Activated naive CD4-positive, alpha-beta T cell treated with anti-CD3 and anti-CD28 coated beads, Interleukin-2, amount 50 U/mL, for 72 hours (primary cell): Measurements from ENCODE around the gene HEY2. TPM values are rescaled to one million over a fixed set of nuclear protein-coding genes. Genes with fewer than 3 reads are reported as not detected.
"Not testable (repeated sequence)": the region's sequence is repeated elsewhere in the genome, so short reads cannot be mapped to it uniquely, and the experiment has no call there.

Experiments used
- ATAC-seq, 2 donors: fragments of 150-1000 bp; cut with Tn5 transposase; 2 replicates each; pipeline ENCODE4 v1.10.0; 2021; ENCODE audit warnings: mild to moderate bottlenecking in 2 of 2, moderate library complexity in 2 of 2
- DNase-seq, 2 donors: peaks; one replicate each; pipeline ENCODE4 v3.0.0; 2021 to 2022; ENCODE audit warnings: low spot score in 2 of 2
- H3K27ac Mint-ChIP-seq, 2 donors: one replicate each; pipeline ENCODE4 v1.8.0; 2022; ENCODE audit warnings: mild to moderate bottlenecking in 2 of 2, mixed read lengths in 2 of 2
- H3K36me3 Mint-ChIP-seq, 2 donors: one replicate each; pipeline ENCODE4 v1.8.0; 2022; ENCODE audit warnings: mixed read lengths in 2 of 2
- H3K9me3 Mint-ChIP-seq, 2 donors: one replicate each; pipeline ENCODE4 v1.8.0; 2022; ENCODE audit warnings: mixed read lengths in 2 of 2
- total RNA-seq, 2 donors: library from RNA; stranded (reverse); gene quantifications; one replicate each; pipeline ENCODE4 v1.2.3, GENCODE V29; 2022

Gene HEY2
- total RNA-seq, 2 donors from 2014 or later: not detected

DNA sequence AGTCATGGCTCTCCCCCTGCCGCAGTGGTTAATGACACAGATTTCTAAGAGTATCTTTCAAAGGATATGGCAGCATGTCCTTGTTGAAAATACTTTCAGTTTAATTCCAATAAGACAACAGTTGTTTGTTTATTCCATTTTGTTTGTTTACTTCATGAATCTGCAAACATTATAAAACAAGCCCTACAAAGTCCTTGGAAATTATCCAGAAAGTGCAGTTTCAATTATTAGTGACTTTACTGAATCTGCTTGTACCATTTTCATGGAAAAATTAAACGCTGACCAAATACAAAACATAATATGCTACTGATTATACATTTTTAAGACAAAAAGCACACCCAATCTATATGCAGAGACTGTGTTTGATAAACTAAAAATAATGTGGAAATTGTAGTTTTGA is 3.3 kb downstream of the HEY2 start:
- DNase-seq (no peak), ATAC-seq (no peak)
- Mint-ChIP-seq H3K27ac (no peak overlapping the region), H3K36me3 (peaks cover 0 to 6% of the 10 kb centered on the region in 2 donors), H3K9me3 (no peaks in the 10 kb centered on the region)

DNA sequence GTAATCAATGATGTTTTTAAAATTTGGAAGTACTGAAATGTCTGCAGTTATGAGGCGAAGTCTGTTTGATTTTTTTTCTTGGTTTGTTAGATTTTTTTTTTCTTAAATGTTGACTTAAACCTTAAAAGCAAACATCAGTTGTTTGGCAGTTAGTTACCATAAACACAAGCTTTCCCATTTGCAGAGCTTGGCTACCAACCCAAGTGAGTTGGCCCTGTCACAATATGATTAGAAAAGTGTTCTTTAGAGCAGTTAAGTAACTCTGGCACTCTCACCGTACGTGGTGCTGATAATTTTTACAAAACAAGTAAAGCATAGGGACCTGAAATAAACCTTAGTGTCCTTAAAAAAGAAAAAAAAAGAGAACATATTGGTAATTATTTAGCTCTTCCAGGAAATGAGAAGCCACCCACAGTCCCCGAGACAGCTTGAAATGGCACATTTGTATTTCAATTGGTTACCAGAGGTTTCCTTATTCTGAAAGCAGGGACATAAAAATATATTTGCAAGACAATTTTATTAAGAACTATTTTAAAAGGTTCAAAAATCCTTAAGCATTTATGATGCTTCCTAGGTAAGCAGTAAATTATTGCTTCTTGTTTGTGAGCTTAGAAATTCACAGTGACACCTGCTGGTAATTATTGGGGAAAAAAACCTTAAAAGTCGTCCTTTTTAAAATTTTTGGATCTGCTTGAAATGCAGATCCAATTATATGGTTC is 3.9 kb downstream of the HEY2 start:
- ATAC-seq: no peak
- Mint-ChIP-seq H3K9me3 (no peaks in the 10 kb centered on the region), H3K36me3 (peaks cover 0 to 6% of the 10 kb centered on the region in 2 donors)

DNA sequence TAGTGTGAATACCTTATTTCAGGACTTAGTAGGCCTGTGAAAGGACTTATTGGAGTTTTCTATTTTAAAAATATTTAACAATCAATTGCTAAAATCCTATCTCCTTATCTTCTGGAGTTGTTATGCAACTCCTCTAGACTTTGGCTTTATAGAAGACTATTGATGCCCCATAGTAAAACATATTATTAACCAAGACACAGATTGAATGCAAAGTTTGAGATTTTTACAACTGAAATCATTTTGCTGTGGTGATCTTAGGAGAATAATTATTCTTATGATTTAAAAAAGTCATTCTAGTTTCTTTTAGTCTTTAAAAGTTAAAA is 4.5 kb downstream of the HEY2 start:
- Mint-ChIP-seq H3K27ac (no peak overlapping the region), H3K9me3 (no peaks in the 10 kb centered on the region), H3K36me3 (peaks cover 0 to 6% of the 10 kb centered on the region in 2 donors)
- DNase-seq (no peak), ATAC-seq (no peak)

More for the DNA sequence above, 3.9 kb downstream of the HEY2 start:
- no peak for DNase-seq
- H3K27ac Mint-ChIP-seq: no peak overlapping the region

DNA sequence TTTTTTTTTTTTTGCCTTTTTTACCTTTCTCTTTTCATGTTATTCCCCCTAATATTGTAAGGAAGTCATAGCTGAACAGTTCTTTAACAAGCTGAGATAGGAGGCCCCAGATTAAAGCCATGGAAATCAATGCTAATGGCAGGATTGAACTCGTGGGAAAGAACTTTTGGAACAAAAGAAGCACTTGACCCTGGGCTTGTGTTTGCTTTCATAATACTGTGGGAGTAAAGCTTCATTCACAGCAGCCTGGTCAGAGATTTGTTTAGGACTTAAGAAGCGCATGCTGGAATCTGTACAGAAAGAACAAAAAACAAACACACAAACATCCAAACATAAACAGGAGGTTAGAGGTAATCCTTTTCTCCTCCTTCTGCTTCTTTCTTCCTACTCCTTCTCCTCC is 5.1 kb downstream of the HEY2 start:
- Mint-ChIP-seq H3K9me3 (no peaks in the 10 kb centered on the region), H3K36me3 (peaks cover 0 to 8% of the 10 kb centered on the region in 2 donors), H3K27ac (no peak overlapping the region)

DNA sequence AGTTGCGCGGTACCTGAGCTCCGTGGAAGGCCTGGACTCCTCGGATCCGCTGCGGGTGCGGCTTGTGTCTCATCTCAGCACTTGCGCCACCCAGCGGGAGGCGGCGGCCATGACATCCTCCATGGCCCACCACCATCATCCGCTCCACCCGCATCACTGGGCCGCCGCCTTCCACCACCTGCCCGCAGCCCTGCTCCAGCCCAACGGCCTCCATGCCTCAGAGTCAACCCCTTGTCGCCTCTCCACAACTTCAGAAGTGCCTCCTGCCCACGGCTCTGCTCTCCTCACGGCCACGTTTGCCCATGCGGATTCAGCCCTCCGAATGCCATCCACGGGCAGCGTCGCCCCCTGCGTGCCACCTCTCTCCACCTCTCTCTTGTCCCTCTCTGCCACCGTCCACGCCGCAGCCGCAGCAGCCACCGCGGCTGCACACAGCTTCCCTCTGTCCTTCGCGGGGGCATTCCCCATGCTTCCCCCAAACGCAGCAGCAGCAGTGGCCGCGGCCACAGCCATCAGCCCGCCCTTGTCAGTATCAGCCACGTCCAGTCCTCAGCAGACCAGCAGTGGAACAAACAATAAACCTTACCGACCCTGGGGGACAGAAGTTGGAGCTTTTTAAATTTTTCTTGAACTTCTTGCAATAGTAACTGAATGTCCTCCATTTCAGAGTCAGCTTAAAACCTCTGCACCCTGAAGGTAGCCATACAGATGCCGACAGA is 9.9 kb downstream of the HEY2 start:
- DNase-seq (peak in 1 of 2 donors; percentile 11), ATAC-seq (peak in 1 of 2 donors; percentile 26)
- Mint-ChIP-seq H3K36me3 (peaks cover 0 to 4% of the 10 kb centered on the region in 2 donors), H3K27ac (no peak overlapping the region), H3K9me3 (no peaks in the 10 kb centered on the region)

More for the DNA sequence above, 5.1 kb downstream of the HEY2 start:
- no peak for DNase-seq
- ATAC-seq: no peak

DNA sequence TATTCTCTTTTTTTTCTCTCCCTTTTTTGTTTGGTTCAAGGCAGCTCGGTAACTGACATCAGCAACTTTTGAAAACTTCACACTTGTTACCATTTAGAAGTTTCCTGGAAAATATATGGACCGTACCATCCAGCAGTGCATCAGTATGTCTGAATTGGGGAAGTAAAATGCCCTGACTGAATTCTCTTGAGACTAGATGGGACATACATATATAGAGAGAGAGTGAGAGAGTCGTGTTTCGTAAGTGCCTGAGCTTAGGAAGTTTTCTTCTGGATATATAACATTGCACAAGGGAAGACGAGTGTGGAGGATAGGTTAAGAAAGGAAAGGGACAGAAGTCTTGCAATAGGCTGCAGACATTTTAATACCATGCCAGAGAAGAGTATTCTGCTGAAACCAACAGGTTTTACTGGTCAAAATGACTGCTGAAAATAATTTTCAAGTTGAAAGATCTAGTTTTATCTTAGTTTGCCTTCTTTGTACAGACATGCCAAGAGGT is 10.6 kb downstream of the HEY2 start:
- Mint-ChIP-seq H3K9me3 (no peaks in the 10 kb centered on the region), H3K36me3 (peaks cover 0 to 4% of the 10 kb centered on the region in 2 donors), H3K27ac (no peak overlapping the region)
- DNase-seq: no peak
- no peak for ATAC-seq

DNA sequence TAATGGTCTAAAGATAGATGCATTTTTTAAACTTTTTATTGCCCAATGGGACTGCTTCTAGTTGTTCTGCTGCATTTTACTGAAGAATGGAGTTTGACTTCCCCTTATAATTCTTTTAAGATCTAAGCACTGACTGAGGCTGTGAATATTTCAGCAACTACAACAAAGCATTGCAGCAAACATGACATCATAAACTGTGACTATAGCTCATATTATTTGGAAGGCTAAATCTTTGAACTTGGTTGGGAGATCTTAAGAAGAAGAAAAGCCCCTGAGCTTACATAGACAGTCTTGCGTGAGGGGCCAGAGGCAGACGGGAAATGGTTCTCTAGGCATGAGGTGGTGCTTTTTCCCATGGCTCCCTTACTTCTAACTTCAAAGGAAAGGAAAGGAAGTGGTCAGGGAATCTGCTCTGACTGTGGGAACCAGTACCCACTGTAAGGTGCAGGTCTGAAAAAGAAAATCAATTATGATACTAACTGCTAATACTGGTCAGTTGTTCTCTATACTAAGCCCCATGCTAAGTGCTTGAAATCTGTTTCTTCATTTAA is 14.8 kb downstream of the HEY2 start:
- no peak overlapping the region for H3K27ac Mint-ChIP-seq
- DNase-seq (no peak), ATAC-seq (no peak)
- peaks cover 0 to 4% of the 10 kb centered on the region in 2 donors for H3K36me3 Mint-ChIP-seq
- no peaks in the 10 kb centered on the region for H3K9me3 Mint-ChIP-seq

DNA sequence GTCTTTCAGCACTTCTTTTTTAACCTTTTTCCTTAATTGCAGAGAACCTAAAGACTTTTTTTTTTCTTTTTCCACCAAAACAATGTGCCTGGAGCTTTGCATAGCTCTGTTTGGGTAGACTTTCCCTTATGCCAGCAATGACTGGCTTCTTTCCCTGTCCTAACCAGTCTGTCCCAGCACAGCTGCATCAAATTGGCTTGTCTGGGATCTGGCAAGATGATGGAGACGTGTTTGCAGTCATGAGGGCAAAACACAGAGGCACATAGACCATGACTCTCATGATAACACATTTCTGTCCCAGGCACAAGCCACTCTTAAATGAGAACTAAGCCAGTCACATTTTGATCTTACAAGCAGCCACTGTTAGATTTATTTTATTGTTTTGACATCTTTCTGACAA is 16.5 kb downstream of the HEY2 start:
- no peaks in the 10 kb centered on the region for H3K9me3 Mint-ChIP-seq
- H3K27ac Mint-ChIP-seq: no peak overlapping the region
- no peaks in the 10 kb centered on the region for H3K36me3 Mint-ChIP-seq
- ATAC-seq (no peak), DNase-seq (no peak)

DNA sequence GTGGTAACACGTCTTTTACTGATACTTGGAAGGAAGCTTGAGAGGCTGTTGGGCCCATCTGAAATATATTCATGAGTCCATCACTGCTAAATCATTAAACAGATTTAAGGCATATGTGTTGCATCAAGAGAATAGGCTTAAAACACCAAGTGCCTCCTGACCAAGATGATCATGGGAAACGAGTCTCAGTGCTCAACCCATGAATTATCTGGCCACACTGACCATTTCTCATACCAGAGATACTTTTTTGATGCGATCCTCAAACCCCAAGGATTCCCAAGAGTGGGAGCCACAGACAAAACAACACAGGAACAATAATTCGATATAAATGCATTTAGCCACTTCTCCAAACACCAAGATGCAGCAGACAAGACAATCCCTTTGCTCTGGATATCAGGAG is 17.2 kb downstream of the HEY2 start:
- H3K36me3 Mint-ChIP-seq: no peaks in the 10 kb centered on the region
- ATAC-seq: no peak
- no peaks in the 10 kb centered on the region for H3K9me3 Mint-ChIP-seq
- H3K27ac Mint-ChIP-seq: no peak overlapping the region
- DNase-seq: no peak

DNA sequence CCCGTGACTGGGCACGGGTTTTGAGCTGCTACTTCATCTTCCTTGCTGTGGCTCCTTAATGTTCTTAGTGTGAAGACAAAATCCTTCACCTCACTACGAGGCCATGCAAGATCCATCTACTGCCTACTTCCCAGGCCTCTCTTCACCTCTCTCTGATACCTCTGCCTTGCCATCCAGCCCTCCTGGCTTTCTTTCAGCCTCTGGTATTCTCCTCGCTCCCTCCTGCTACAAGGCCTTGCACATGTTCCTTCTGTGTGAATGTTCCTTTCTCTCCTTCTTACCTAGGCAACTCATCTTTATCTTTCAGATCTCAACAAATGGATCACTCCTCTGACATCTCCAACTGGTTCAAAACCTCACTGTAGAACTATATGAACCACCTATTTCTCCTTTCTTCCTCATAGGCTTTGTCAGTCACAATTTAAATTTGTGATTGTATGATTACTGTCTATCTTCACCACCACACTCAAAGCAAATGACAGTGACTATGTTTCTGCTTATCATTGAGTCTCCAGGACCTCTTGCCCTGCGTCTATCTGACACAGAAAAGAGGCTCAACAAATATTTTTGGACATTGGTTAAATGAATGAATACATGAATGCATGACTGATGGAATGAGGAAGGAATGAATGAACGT is 19.8 kb downstream of the HEY2 start:
- no peak overlapping the region for H3K27ac Mint-ChIP-seq
- H3K9me3 Mint-ChIP-seq: no peaks in the 10 kb centered on the region
- no peak for DNase-seq
- no peak for ATAC-seq
- no peaks in the 10 kb centered on the region for H3K36me3 Mint-ChIP-seq

DNA sequence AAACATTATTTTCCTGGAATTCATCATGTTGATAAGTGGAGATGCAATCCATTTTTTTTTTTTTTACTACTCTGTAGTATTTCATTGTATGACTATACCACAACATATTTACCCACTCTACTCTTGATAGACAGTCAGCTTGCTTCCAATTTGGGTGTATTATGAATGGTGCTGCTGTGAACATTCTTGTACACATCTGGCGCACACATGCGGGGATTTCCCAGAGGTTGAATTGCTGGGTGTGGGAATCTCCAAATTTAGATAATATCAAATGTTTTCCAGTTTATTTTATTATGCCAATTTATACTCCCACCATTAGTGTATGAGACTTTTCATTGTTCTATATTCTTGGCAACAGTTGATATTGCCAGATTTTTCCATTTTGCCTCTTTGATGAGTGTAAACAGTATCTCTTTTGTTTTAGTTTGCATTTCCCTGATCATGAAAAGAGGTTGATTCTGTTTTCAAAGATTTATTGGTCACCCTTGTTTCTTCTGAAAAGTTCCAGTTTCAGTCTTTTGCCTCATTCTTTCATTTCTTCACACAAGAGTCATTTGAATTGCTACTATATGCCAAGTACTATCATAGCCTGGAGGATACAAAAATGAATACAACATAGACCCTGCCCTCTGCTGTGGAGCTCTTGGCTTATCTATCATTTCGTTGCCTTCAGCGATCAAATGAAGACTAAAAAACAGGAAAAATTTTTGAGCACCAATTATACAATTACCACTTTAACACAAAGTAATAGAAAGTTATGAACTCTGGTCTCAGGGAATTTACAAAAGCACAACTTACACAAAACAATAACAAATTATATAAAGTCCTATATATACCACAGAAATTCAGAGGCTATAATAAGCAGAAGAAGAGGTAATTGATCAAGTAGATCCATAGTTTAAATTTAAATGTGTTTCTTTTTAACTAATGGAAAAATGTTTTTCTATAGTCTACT is 24.2 kb downstream of the HEY2 start:
- H3K9me3 Mint-ChIP-seq: peaks cover 0 to 7% of the 10 kb centered on the region in 2 donors
- H3K36me3 Mint-ChIP-seq: no peaks in the 10 kb centered on the region
- ATAC-seq (peak in 1 of 2 donors; percentile 78), DNase-seq (no peak)
- H3K27ac Mint-ChIP-seq: no peak overlapping the region

DNA sequence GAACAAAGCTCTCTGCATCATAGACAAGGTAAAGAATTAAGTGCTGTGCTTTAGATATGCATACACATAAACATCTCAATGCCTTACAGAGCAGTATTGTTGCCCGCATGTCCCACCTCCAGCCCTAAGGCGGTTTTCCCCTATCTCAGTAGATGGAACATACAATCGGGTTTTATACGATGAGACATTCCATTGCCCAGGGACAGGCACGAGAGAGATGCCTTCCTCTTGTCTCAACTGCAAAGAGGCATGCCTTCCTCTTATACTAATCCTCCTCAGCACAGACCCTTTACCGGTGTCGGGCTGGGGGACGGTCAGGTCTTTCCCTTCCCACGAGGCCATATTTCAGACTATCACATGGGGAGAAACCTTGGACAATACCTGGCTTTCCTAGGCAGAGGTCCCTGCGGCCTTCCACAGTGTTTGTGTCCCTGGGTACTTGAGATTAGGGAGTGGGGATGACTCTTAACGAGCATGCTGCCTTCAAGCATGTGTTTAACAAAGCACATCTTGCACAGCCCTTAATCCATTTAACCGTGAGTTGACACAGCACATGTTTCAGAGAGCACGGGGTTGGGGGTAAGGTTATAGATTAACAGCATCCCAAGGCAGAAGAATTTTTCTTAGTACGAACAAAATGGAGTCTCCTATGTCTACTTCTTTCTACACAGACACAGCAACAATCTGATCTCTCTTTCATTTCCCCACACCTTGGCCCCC is 26.8 kb downstream of the HEY2 start:
- not testable (repeated sequence) for H3K36me3 Mint-ChIP-seq, DNase-seq, H3K27ac Mint-ChIP-seq, H3K9me3 Mint-ChIP-seq, ATAC-seq

DNA sequence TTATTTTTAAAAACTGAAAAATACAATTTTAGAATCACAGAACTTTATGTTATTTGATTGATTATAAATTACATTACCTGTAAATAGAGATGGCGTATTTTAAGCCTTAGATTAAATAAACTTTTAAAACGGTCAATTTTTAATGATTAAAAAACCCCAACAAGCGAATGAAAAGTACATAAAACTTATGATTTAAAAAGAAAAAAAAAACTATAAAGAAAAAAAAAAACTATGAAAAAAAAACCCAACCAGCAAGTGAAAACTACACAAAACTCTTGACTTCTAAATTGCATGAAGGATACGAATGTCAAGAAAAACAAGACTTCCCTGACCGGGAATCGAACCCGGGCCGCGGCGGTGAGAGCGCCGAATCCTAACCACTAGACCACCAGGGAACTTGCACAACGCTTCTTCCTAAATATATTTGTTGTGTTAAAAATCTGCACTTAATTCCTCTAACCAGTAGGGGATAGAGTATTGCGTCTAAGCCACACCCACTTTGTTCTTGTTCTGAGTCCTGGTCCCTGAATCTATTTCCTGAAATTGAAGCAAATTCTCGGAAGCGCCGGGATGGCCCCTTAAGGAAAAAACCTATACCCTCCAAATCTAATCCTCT is 30.6 kb downstream of the HEY2 start:
- Mint-ChIP-seq H3K9me3 (peaks cover 0 to 7% of the 10 kb centered on the region in 2 donors), H3K27ac (no peak overlapping the region), H3K36me3 (peaks cover 0 to 4% of the 10 kb centered on the region in 2 donors)
- DNase-seq (peak; percentile 86 to 87), ATAC-seq (peak; percentile 85 to 86)

DNA sequence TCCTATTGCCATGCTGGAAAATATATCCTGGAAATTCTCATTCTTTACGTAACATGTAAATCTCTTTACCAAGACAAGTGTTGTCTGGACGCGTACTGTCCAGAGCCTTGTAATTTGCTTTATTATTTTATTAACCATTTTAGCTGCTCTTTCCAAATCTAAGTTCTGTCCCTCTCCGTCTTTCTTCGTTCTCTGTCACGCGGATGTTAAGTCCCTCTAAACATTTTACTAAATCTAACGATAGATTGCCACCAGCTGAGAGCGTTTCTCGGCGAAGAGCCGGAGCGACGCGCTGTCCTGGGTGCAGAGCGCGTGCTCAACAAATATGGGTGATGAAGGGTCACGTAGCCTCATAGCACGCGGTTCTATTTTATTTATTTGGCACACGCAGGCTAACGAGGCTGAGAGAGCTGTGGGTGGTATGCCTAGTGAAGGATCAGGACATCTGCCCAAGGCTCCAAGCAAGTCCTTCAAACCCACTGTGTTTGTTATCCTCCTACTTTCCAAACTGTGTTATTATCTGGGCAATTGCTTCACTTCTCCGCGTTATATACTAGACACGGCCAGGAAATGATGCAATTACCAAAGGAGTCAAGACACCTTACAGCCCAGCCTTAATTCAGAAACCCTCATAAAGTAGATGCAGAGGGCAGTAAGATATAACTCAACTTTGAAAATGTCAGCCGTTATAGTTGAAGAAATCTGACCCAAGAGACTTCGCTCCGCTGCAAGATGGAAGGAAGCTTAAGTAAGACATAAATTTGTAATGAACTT is 31.3 kb downstream of the HEY2 start:
- DNase-seq (peak; percentile 63 to 64), ATAC-seq (peak; percentile 75 to 82)
- Mint-ChIP-seq H3K36me3 (peaks cover 0 to 4% of the 10 kb centered on the region in 2 donors), H3K9me3 (peaks cover 0 to 7% of the 10 kb centered on the region in 2 donors), H3K27ac (no peak overlapping the region)
